GM12878 (cell line): ENCODE measurements around the gene SYNGR3. TPM values are rescaled to one million over a fixed set of nuclear protein-coding genes. Genes with fewer than 3 reads are reported as not detected.

ENCODE experiments used
- ATAC-seq: fragments of 200-7000 bp; cut with Tn5 transposase; 3 replicates; pipeline ENCODE4 v1.9.1; 2020; ENCODE audit warnings: mild to moderate bottlenecking, moderate library complexity
- BruUV-seq: library from RNA; stranded (reverse); fragments of 400-500 nt; replicated peaks from 2 replicates; lab custom pipeline; 2021; lab: Mats Ljungman, UMichigan
- CTCF ChIA-PET: fragments of 300-600 bp; sonication (Branson Sonifier 250); formaldehyde crosslinking; extraction: SDS; loops from one replicate; lab custom pipeline; 2021; ENCODE audit warnings: inconsistent platforms; lab: Yijun Ruan, JAX
- POLR2A ChIA-PET: fragments of 350-600 bp; formaldehyde crosslinking; extraction: SDS; loops from one replicate; lab custom pipeline; 2021; ENCODE audit warnings: inconsistent platforms; lab: Charles Lee
- RAD21 ChIA-PET: fragments of 300-600 bp; sonication (Branson Sonifier 250); formaldehyde crosslinking; loops from one replicate; lab custom pipeline; 2023; ENCODE audit warnings: antibody characterized with exemption; ENCODE audit not compliant: unreplicated experiment; lab: Charles Lee
- SMC1A ChIA-PET: fragments of 300-600 bp; sonication (Branson Sonifier 250); formaldehyde crosslinking; loops from one replicate; lab custom pipeline; 2023; ENCODE audit not compliant: unreplicated experiment, uncharacterized antibody; lab: Charles Lee
- DNase-seq: peaks from one replicate; pipeline ENCODE4 v3.0.0-alpha.2; 2011; ENCODE audit warnings: low read depth, low spot score
- FAIRE-seq: peaks from 3 replicates; lab custom pipeline; 2011; peaks lifted over from hg19 to GRCh38; lab: Jason Lieb, UNC
- H2AFZ ChIP-seq: 2 replicates; pipeline ENCODE4 v1.6.0; 2011; ENCODE audit warnings: low read depth, low read length, control low read depth; ENCODE audit not compliant: control insufficient read depth
- H3K27ac ChIP-seq: 2 replicates; pipeline ENCODE4 v1.5.1; 2011; ENCODE audit warnings: control low read depth; ENCODE audit not compliant: control insufficient read depth, insufficient read depth
- H3K27me3 ChIP-seq, 2 experiments: replicated peaks in 1 of 2; 2 replicates each; pipeline versions ENCODE4 v1.6.0 to v1.6.1; 2011; ENCODE audit warnings: low read length in 1 of 2; ENCODE audit not compliant: control insufficient read depth in 2 of 2, insufficient read depth in 2 of 2
- H3K36me3 ChIP-seq, 2 experiments: 2 replicates each; pipeline ENCODE4 v1.5.1; 2011; ENCODE audit warnings: low read length in 1 of 2; ENCODE audit not compliant: control insufficient read depth in 2 of 2, insufficient read depth in 2 of 2
- H3K4me1 ChIP-seq: 2 replicates; pipeline ENCODE4 v1.6.1; 2011; ENCODE audit warnings: mild to moderate bottlenecking, low read length, moderate library complexity, mixed read lengths; ENCODE audit not compliant: control insufficient read depth, insufficient read depth
- H3K4me2 ChIP-seq: 2 replicates; pipeline ENCODE4 v1.6.0; 2011; ENCODE audit warnings: control low read depth; ENCODE audit not compliant: control insufficient read depth, insufficient read depth
- H3K4me3 ChIP-seq: fragments of 200-600 bp; sonication (generic); 2 replicates; pipeline ENCODE4 v1.5.1; 2016
- H3K79me2 ChIP-seq: 2 replicates; pipeline ENCODE4 v1.6.0; 2011; ENCODE audit warnings: low read length; ENCODE audit not compliant: control insufficient read depth, insufficient read depth
- H3K9ac ChIP-seq: 2 replicates; pipeline ENCODE4 v1.8.0; 2011; ENCODE audit warnings: low read length, control low read depth, mixed read lengths; ENCODE audit not compliant: control insufficient read depth, insufficient read depth
- H3K9me3 ChIP-seq: replicated peaks from 3 replicates; pipeline ENCODE4 v1.5.1; 2011; ENCODE audit warnings: mild to moderate bottlenecking, low read length; ENCODE audit not compliant: control insufficient read depth, insufficient read depth
- H4K20me1 ChIP-seq: 2 replicates; pipeline ENCODE4 v1.6.0; 2011; ENCODE audit not compliant: control insufficient read depth, insufficient read depth
- BHLHE40 ChIP-seq, 2 experiments: fragments of 450-650 bp in 1 of 2; IDR thresholded peaks; 2 replicates each; pipeline ENCODE4 v1.6.1; 2011 to 2017; ENCODE audit warnings: low read depth in 2 of 2, borderline replicate concordance in 1 of 2, improper control_type of control experiment in 1 of 2, low read length in 1 of 2, mild to moderate bottlenecking in 1 of 2
- MEF2B ChIP-seq: fragments of 450-650 bp; IDR thresholded peaks from 2 replicates; pipeline ENCODE4 v1.6.1; 2018; ENCODE audit warnings: mild to moderate bottlenecking, moderate library complexity; ENCODE audit not compliant: partially characterized antibody, poor library complexity, severe bottlenecking
- PAX5 ChIP-seq: IDR thresholded peaks from 2 replicates; pipeline ENCODE4 v1.6.1; 2011; ENCODE audit warnings: low read depth, low read length, borderline replicate concordance
- POLR2A ChIP-seq: IDR thresholded peaks from 2 replicates; pipeline ENCODE4 v1.6.1; 2011; ENCODE audit warnings: low read depth, mild to moderate bottlenecking, low read length
- YY1 ChIP-seq: IDR thresholded peaks from 2 replicates; pipeline ENCODE4 v1.6.1; 2011; ENCODE audit warnings: low read depth, mild to moderate bottlenecking, low read length
- WGBS: methylation state at CpG from one replicate; pipeline ENCODE4 v1.1.6; 2016; ENCODE audit warnings: low lambda C conversion rate; ENCODE audit not compliant: insufficient replicate concordance, insufficient coverage; ENCODE audit errors: missing lambda C conversion rate; 5-methylcytosine and 5-hydroxymethylcytosine counted together
- in situ Hi-C: fragments of 300-500 bp; cut with MboI; formaldehyde crosslinking; loops from 9 replicates; pipeline ENCODE4 v1.14.3; 2018; ENCODE audit warnings: mixed read lengths
- intact Hi-C: fragments of 100-400 bp; cut with micrococcal nuclease; formaldehyde crosslinking; loops from one replicate; pipeline ENCODE4 v1.14.2; 2022; ENCODE audit not compliant: unreplicated experiment
- polyA plus RNA-seq, 11 experiments: library from polyadenylated mRNA; depleted of rRNA in 4 of 11; unstranded in 6 of 11; stranded (reverse) in 5 of 11; fragments of >200 nt; fragmentation: Nextera tagmentation in 4 of 11; fragmentation: Illumina TruSeq in 1 of 11; extraction: Ambion mirVana in 4 of 11; extraction: Trizol in 1 of 11; gene quantifications; 1 replicate in 1 of 11; 2 replicates in 10 of 11; pipeline versions ENCODE4 v1.2.1 to v1.2.3, GENCODE V29; 2011 to 2016; ENCODE audit warnings: inconsistent platforms in 2 of 11, missing spikeins in 2 of 11, low read depth in 1 of 11
- total RNA-seq, 4 experiments: library from RNA; depleted of rRNA in 3 of 4; stranded (reverse); fragments of >200 nt in 3 of 4; fragmentation: Illumina TruSeq in 1 of 4; extraction: Trizol in 1 of 4; gene quantifications; 2 replicates each; pipeline versions ENCODE4 v1.2.1 to v1.2.3, GENCODE V29; 2013 to 2021
- TF ChIP-seq, protein P1 (sequence below): fragments of 150-350 bp; IDR thresholded peaks from 2 replicates; pipeline ENCODE4 v1.6.1; 2014; ENCODE audit warnings: mild to moderate bottlenecking, low read depth, low read length

SYNGR3 gene
- total and polyA plus RNA-seq, 10 of the 15 experiments (the other 5 are each of a cell fraction or from before 2014, with no cell fraction given), result 1.2 to 18.1 (median 6.6) TPM

DNA sequence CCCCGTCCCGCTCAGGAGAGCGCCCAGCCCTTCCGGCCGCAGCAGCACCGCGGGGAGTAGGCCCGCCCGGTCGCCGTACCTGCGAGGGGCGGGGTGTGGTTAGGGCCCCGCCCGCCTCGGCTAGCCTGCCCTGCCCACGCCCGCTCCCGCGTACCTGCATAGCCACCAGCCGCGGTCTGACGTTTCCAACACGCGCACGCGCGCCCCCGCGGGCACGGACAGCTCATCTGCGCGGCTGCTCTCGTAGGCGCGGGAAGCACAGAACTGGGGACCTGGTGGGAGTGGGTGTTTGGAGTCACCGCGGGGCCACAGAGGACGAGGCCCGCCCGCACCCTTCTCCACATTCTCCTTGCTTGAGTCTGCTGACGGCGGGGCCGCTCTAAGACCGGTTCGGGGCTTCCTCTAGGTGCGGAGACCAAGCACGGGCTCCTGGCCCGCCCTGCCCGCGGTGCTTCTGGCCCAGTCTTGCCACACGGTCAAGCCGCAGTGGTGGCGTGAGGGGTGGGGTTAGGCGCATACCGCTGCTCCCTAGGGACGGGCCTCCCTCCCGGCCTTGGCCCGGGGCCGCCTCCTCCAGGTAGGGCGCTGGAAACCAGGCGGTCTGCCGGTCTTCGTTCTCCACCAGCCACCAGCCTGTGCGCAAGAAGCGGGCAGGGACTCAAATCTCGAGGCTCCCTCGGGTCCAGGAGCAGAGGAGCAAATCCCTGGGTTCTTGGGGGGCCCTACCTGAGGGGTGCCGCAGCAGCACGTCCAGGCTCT is 10.3 kb upstream of the SYNGR3 start:
- BruUV-seq, result no TSS peak
- Histone ChIP-seq H3K27ac (no peak overlapping the region), H2AFZ (no peak overlapping the region), H3K79me2 (no peaks in the 10 kb centered on the region), H3K4me1 (peaks cover 12% of the 10 kb centered on the region), H4K20me1 (no peaks in the 10 kb centered on the region), H3K9me3 (no peaks in the 10 kb centered on the region), H3K4me3 (no peak overlapping the region), H3K4me2 (no peak overlapping the region), H3K9ac (no peak overlapping the region), H3K27me3 (0 out of 4 replicates have a peak, but pooled peaks cover 0 to 5% of the 10 kb centered on the region in 2 experiments), H3K36me3 (peaks cover 0 to 34% of the 10 kb centered on the region in 2 experiments; a peak in 3 of 4 replicates)
- FAIRE-seq (no peak), ATAC-seq (no peak), DNase-seq (no peak)
- WGBS, result 38% methylated on average over 60 of the region's 70 CpGs
- POLR2A ChIA-PET, result no interaction called here
- in situ Hi-C loops (no loop called here), intact Hi-C loops (no loop called here)
- TF ChIP-seq MEF2B, result peak; percentile 20
- TF ChIP-seq PAX5, result 0 out of 2 replicates have a peak, but pooled peaks have one; percentile 5
- peak; percentile 39 for TF ChIP-seq POLR2A
- TF ChIP-seq YY1, result no peak
- RAD21 ChIA-PET, result no interaction called here
- SMC1A ChIA-PET, result no interaction called here
- CTCF ChIA-PET, result no interaction called here

DNA sequence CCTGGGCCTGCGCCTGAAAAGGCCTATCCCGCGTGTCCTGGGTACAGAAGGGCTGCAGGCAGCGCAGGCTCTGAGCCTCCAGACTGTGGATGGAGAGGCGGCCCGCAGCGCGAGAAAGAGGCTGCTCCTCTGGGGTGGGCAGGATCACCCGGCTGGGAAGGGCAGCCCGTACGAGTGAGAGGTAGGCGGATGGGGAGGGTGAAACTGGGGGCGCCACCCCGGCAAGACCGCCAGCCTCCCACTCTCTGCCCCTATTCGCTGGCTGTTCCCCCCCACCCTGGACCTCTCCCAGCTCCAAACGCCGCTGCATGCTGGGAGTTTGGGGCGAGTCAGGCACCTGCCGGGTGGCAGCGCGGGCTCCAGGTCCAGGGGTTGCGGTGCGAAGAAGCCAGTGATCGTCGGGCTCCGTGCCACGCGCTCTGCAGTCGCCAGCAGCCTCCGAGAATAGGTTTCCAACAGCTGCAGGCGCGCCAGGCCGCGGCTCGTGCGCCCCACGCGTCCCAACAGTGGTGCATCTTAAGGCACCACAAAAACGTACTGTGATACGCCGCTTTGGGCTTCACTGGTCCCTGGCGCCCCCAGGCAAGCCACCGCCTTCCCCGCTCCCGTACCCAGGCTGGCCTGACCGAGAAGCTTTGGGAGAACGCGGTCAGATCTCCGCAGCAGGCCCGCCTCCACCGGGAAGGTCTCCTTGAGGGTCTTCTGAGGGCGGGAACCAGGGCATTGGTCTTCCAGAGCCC is 9.6 kb upstream of the SYNGR3 start:
- ChIA-PET SMC1A (interaction anchor here (1.6 kb wide), 1 partner anchor 28 kb away, joined by 5 read pairs; no protein-coding TSS in a partner anchor), RAD21 (interaction anchor here (1.1 to 2.6 kb wide), 3 partner anchors 8 to 161 kb away, joined by 4 to 12 read pairs (median 6); partner anchors contain the start of gene TBL3), CTCF (interaction anchor here (1.6 to 1.7 kb wide), 2 partner anchors 24 to 160 kb away, joined by 5 to 6 read pairs; no protein-coding TSS in a partner anchor), POLR2A (interaction anchor here (2.1 to 3.0 kb wide), 3 partner anchors 11 to 24 kb away, joined by 5 to 25 read pairs (median 18); partner anchors contain the start of gene RPS2)
- no peaks in the 10 kb centered on the region for H3K9me3 ChIP-seq
- H3K4me3 ChIP-seq, result no peak overlapping the region
- in situ Hi-C loops, result no loop called here
- intact Hi-C loops, result no loop called here
- H3K36me3 ChIP-seq, result peaks cover 0 to 28% of the 10 kb centered on the region in 2 experiments; a peak in 3 of 4 replicates
- H3K79me2 ChIP-seq, result no peaks in the 10 kb centered on the region; the same call in none of the 2 replicates
- FAIRE-seq, result no peak
- H3K4me2 ChIP-seq, result no peak overlapping the region
- peaks cover 18% of the 10 kb centered on the region for H3K4me1 ChIP-seq
- 22% methylated on average over 52 of the region's 53 CpGs for WGBS
- no TSS peak for BruUV-seq
- no peak overlapping the region for H2AFZ ChIP-seq
- no peak overlapping the region for H3K27ac ChIP-seq
- H4K20me1 ChIP-seq, result no peaks in the 10 kb centered on the region
- 0 out of 4 replicates have a peak, but pooled peaks of 1 of the 2 experiments have one; percentile 16 for TF ChIP-seq BHLHE40 (IDR thresholded peaks at IDR 0.05; ENCODE audit: borderline replicate concordance in 1 of 2, low read depth in 2 of 2, low read length in 1 of 2)
- TF ChIP-seq POLR2A, result peak; percentile 2; the same call in 1 of the 2 replicates
- TF ChIP-seq, protein P1, sequence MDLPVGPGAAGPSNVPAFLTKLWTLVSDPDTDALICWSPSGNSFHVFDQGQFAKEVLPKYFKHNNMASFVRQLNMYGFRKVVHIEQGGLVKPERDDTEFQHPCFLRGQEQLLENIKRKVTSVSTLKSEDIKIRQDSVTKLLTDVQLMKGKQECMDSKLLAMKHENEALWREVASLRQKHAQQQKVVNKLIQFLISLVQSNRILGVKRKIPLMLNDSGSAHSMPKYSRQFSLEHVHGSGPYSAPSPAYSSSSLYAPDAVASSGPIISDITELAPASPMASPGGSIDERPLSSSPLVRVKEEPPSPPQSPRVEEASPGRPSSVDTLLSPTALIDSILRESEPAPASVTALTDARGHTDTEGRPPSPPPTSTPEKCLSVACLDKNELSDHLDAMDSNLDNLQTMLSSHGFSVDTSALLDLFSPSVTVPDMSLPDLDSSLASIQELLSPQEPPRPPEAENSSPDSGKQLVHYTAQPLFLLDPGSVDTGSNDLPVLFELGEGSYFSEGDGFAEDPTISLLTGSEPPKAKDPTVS, result no peak
- 0 out of 4 replicates have a peak, but pooled peaks cover 0 to 5% of the 10 kb centered on the region in 2 experiments for H3K27me3 ChIP-seq
- DNase-seq, result no peak
- ATAC-seq, result no peak
- no peak overlapping the region for H3K9ac ChIP-seq
